DND-41 (cell line): ENCODE results near the gene GOLGA1.

ENCODE experiments used
- EZH2 ChIP-seq: IDR thresholded peaks from 3 replicates; pipeline ENCODE4 v1.6.1; 2012; ENCODE audit warnings: borderline replicate concordance, low read depth, mild to moderate bottlenecking, moderate library complexity, low read length, inconsistent platforms; ENCODE audit not compliant: severe bottlenecking
- TF ChIP-seq, protein P1 (sequence below): IDR thresholded peaks from 2 replicates; pipeline ENCODE4 v1.5.1; 2012; ENCODE audit warnings: borderline replicate concordance, low read length, moderate library complexity, mild to moderate bottlenecking; ENCODE audit not compliant: poor library complexity, severe bottlenecking; ENCODE audit errors: extremely low read depth

DNA sequence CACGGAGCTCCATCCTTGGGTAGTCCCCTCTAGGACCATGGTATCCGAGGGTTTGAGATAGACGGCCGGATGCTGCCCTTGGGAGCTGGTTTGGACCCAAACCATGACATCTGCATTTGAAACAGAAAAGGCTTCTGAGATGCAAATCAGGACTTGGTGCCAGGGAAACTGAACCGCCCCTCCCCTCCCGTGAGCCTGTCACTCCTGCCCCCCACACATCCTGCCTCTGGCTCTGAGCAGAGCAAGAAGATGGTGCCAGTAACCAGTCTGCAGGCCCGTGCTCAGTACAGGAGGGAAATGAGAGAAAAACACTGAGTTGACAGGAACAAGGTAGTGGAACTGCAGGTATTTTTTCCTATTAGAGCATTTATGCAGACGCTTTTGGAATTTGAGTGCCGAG, 60.4 kb downstream of the GOLGA1 start:
- TF ChIP-seq, protein P1, sequence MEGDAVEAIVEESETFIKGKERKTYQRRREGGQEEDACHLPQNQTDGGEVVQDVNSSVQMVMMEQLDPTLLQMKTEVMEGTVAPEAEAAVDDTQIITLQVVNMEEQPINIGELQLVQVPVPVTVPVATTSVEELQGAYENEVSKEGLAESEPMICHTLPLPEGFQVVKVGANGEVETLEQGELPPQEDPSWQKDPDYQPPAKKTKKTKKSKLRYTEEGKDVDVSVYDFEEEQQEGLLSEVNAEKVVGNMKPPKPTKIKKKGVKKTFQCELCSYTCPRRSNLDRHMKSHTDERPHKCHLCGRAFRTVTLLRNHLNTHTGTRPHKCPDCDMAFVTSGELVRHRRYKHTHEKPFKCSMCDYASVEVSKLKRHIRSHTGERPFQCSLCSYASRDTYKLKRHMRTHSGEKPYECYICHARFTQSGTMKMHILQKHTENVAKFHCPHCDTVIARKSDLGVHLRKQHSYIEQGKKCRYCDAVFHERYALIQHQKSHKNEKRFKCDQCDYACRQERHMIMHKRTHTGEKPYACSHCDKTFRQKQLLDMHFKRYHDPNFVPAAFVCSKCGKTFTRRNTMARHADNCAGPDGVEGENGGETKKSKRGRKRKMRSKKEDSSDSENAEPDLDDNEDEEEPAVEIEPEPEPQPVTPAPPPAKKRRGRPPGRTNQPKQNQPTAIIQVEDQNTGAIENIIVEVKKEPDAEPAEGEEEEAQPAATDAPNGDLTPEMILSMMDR = no peak
- no peak for TF ChIP-seq EZH2
